HG03064 (cell line): Measurements from ENCODE around the gene FAT1.
"Not testable (repeated sequence)": the region's sequence is repeated elsewhere in the genome, so short reads cannot be mapped to it uniquely, and the experiment has no call there.

Experiments
- ATAC-seq: cut with Tn5 transposase; IDR thresholded peaks from one replicate; pipeline ENCODE4 v1.9.1; 2021; ENCODE audit warnings: low read depth; ENCODE audit not compliant: unreplicated experiment

Gene FAT1, protein sequence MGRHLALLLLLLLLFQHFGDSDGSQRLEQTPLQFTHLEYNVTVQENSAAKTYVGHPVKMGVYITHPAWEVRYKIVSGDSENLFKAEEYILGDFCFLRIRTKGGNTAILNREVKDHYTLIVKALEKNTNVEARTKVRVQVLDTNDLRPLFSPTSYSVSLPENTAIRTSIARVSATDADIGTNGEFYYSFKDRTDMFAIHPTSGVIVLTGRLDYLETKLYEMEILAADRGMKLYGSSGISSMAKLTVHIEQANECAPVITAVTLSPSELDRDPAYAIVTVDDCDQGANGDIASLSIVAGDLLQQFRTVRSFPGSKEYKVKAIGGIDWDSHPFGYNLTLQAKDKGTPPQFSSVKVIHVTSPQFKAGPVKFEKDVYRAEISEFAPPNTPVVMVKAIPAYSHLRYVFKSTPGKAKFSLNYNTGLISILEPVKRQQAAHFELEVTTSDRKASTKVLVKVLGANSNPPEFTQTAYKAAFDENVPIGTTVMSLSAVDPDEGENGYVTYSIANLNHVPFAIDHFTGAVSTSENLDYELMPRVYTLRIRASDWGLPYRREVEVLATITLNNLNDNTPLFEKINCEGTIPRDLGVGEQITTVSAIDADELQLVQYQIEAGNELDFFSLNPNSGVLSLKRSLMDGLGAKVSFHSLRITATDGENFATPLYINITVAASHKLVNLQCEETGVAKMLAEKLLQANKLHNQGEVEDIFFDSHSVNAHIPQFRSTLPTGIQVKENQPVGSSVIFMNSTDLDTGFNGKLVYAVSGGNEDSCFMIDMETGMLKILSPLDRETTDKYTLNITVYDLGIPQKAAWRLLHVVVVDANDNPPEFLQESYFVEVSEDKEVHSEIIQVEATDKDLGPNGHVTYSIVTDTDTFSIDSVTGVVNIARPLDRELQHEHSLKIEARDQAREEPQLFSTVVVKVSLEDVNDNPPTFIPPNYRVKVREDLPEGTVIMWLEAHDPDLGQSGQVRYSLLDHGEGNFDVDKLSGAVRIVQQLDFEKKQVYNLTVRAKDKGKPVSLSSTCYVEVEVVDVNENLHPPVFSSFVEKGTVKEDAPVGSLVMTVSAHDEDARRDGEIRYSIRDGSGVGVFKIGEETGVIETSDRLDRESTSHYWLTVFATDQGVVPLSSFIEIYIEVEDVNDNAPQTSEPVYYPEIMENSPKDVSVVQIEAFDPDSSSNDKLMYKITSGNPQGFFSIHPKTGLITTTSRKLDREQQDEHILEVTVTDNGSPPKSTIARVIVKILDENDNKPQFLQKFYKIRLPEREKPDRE (N-terminal part only)

DNA sequence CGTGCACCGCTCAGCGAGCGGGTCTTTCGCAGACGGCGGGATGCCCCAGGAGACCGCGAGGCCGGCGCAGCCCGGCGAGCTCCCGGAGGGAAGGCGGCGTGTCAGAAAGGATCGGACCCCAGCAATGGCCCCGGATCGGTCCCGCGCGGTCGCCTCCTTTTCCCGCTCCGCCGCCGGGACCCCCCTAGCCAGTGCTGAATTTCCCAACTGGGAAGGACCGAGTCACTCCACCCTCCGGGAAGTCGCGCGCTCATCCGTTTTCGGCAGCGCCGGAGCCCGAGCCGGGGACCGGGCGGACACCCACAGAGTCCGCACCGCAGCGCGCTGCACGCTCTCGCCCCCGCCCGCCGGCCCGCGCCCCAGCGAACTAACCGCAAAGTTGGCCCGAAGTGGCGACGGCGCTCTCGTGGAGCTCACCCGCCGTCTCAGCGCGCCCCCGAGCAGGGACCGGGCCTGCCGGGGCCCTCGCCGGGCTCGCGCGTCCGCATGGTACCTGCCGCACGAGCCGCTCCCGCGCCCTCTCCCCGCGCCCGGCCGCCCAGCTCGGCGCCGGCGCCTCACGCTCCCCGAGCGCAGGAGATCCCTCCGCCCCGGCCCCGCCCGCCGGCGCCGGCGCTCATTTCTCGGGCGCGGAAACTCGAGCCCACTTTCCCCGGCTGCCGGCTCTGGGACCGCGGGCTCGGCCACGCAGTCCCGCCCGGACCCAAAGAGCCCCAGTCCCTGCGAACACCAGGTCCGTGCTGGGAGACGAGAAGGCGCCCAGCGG is at the start of gene FAT1:
Gene FAT1 (minus strand): TSS at position 565 of the 766 bp plus-strand sequence. CDS start 14,029 bp downstream, outside the sequence.
- ATAC-seq, result no peak

DNA sequence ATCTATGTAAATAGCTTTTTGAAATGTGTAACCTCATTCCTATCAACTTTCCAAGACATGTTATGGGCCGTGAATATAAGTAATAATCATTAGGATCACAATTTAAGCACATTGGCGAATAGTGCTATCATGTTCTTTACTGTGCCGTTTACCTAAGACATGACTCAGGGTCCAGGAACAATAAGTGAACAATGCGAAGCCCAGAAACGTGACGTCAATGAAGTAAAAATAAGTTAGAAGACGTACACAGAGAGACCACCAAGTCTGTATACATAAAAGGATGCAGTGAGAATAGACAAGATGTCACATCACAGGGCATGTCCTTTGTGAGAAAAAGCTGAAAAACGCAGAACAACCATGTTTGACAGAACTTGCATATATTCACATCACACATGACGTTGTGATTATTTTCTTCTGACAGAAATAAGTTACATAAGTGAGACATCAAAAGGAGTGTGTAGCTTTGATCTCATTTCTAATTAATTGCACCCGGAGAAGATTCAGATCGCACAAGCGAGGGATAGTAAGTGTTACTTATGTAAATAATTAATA is 49.4 kb upstream of the FAT1 start:
- no peak for ATAC-seq

DNA sequence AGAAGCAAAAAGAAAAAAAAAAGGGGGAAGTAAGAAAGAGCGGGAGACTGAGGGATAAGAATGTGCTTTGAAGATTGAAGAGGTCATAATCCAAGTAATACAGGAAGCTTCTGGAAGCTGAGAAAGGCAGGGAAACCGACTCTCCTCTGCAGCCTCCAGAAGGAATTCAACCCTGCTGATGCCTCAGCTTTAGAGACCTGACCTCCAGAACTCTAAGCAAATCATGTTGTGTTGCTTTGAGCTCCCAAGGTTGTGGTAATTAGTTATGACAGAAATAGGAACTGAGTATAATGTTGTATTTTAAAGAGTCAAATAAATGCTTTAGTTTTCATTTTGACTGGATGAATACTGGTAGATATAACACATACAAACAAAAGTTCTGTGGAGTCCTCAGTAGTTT is 48.0 kb upstream of the FAT1 start:
- no peak for ATAC-seq

DNA sequence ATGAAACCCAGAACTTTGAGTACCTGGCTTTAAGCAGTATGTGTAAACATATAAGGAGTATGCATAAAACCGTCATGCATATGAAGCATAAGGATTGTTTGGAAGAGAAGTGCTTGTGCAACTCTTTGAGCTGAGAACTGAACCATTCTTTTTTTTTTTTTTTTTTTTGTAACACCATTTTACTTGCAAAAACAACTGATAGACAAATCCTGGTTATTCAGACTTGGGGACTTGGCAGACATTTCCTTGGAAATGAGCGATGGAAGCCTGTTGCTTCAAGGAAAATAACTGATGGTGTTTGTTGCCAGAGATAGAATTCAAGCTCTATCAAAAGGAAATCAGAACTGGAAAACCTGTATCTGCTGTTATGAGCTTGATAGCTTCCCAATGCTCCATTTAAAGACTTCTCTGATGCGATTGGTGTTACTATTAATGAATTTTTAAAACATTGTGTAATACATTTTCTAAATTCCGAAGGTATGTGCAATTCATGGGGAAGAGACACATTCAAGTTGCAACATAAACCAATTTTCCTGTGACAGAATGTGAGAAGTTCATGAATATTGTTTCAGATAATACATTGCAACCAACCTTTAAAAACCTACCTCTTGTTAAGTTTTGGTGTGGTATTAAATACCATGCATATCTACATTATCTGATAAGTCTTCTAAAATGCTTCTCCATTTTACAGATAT is 47.0 kb upstream of the FAT1 start:
- no peak for ATAC-seq

DNA sequence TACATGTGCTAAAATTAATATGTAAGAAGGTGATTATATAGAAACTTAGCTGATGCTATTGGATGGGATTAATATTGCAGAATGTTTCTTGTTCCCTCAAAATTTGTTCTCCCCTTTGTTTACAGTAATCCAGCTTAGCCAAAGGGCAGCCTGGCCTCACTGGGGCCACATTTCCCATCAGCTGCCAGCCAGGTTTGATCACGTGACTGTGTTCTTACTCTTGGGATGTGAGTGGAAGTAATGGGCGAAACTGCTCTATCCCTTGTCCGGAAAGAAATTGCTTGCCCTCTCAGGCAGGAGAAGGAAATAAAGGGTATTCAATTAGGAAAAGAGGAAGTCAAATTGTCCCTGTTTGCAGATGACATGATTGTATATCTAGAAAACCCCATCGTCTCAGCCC is 44.1 kb upstream of the FAT1 start:
- ATAC-seq, result no peak

DNA sequence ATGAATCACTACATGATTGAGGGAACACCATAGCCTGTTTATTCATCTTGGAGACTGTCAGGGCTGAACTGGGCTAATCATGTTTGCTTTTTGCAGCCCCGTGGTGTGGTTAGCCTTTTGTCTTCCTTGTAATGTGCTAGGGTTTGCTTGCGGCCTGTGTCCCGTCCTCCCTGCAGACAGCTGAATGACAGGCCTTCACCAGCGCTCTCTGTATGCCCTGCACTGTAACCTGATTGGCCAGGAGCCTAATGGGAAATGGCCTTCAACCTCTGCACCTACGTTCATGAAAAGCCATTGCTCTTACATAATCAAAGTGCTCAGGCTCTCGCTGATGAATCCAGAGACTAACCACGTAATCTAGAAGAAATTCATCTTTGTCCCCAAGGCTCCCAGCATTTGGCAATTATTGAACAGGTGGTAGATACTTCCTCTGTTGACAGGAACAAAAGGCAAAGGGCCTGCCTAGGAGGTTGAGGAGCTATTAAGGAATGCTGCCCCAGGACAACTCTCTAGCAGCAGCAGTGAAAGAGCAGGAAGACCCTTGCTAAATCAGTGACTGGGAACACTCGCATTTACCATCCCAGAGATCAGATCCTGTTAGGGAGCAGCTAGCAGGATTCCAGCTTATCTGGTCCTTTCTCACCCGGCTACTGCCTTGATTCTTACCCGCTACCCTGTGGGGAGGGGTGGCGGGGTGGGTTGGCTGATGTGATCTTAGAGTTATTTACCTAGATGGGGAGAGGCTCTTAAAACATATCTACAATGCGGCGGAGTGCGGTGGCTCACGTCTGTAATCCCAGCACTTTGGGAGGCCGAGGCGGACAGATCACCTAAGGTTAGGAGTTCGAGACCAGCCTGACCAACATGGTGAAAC is 42.3 kb upstream of the FAT1 start:
- ATAC-seq, result no peak

DNA sequence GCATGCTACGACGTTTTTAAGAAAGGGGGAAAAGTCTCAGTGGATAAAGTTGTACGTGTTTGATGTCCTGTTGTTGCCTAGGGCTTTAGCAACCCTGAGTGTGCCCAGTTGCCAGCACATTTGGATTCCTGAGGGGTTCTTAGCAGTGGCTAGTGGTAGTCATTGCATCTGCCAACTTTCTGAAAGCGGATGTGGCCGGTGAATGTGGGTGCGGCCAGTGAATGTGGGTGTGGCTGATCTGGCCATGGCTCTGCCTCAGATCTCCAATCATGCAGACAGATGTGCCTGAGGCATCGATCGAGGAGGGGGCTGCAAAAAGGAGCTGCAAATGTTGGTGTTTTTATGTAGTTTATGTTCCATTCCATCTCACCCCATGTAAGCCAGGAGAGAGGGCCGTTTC is 41.5 kb upstream of the FAT1 start:
- no peak for ATAC-seq

DNA sequence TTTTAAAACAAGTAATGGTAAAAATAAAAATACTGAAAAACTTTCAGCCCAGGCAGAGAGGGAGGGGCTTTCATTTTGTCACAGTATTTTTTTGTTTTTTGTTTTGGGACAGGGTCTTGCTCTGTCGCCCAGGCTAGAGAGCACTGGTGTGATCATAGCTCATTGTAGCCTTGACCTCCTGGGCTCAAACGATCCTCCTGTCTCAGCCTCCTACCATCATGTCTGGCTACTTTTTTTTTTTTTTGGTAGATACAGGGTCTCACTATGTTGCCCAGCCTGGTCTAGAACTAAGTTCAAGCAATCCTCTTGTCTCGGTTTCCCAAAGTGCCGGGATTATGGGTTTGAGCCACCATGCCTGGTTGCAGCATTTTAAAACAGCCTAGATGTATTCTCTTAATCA is 40.8 kb upstream of the FAT1 start:
- no peak for ATAC-seq

DNA sequence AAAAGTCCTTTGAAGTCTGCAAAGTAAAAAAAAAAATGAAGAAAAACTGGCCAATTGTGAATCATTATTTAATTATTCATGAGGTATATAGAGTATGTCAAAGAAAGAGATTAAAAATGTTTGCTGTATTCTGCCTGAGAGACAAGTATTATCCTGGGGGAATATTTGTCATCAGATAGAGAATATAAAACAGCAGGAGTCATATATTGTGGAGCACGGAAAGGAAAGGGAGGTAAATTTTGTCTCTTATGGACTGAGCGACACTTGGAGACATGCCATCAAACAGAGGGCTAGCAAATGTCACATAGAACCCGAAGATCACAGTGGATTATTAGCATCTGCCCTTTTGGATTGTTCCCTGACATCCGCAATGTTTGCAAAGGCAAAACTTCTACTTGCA is 39.2 kb upstream of the FAT1 start:
- ATAC-seq, result no peak

DNA sequence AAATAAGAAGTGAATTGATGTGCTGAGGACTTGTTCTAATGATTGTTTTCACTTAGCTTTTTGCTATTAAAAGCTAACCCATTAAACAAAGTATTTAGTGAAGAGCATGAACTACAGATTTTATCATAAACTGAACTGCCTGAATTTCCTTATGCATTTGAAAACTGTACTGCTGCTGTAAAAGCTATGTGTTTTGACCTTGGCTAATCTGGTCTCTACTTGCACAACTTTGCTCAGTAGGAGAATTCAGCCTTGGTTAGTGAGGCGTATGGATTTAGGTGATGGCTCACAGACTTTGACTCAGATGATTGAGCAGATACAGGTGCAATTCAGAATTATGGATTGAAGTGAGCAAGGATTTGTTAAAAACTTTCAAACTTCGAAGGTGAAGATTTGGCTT is 38.7 kb upstream of the FAT1 start:
- ATAC-seq, result no peak

DNA sequence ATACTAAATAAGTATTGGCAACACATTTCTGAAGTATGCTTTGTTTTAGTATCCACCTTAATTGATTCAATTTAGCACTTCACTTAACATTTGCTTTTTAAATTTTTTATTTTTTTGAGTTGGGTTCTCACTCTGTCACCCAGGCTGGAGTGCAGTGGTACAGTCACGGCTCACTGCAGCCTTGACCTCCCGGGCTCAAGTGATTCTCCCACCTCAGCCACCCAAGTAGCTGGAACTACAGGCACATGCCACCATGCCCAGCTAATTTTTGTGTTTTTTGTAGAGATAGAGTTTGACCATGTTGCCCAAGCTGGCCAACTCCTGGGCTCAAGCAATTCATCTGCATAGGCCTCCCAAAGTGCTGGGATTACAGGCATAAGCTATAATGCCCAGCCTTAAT is 38.3 kb upstream of the FAT1 start:
- ATAC-seq, result not testable (repeated sequence)

DNA sequence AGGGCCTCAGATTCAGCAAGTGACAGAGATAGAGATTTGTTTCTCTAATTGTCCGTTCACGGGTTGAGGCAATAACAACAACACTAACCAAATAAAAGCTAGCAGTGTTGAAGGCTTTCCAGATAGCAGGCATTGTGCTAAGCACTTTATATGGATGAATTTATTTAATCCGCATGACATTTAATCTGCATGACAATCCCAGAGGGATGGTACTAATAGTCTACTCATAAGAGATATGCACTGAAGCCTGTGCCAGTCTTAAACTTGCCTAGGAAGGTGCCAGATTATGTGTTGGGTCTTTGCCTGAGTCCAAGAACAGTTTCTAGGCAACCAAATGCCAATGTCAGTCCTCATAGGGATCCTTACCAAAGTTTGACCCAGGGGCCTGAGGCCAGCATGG is 37.7 kb upstream of the FAT1 start:
- no peak for ATAC-seq

DNA sequence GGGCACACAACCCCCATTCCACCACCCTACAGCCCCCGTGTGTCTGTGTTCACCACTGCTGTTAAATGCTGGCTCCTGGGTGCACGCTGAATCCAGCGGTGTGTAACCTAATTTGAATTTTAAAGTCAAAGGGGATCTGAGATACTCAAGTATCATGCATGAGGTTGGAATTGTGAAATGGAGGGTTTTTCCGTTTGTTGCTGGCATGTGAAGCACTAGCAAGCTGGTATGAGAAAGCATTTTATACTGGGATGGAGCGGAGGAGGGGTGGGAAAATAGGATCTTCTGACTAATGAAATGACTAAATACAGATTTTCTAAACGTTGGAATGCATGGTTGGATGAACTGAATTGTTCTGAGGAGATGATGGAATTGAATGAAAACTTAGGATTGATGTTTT is 36.9 kb upstream of the FAT1 start:
- ATAC-seq, result no peak

DNA sequence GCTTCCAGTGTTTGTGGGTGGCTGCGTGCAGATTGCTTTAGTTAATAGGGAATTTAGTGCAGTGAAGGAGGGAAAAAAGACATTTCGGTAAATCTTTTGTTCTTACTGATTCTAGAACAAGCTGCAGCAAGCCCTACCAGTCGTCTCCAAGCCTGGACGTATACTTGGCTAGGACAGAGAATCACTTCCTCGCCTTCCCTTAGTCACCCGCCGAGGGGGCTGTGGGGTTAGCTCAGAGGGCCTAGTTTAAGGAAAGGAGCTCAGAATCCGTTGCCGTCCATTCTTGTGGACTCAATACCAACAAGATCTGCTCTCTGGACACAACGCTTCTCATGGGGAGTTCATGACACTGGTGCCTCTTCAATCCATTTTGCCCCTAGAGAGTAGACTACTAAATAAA is 36.3 kb upstream of the FAT1 start:
- no peak for ATAC-seq

DNA sequence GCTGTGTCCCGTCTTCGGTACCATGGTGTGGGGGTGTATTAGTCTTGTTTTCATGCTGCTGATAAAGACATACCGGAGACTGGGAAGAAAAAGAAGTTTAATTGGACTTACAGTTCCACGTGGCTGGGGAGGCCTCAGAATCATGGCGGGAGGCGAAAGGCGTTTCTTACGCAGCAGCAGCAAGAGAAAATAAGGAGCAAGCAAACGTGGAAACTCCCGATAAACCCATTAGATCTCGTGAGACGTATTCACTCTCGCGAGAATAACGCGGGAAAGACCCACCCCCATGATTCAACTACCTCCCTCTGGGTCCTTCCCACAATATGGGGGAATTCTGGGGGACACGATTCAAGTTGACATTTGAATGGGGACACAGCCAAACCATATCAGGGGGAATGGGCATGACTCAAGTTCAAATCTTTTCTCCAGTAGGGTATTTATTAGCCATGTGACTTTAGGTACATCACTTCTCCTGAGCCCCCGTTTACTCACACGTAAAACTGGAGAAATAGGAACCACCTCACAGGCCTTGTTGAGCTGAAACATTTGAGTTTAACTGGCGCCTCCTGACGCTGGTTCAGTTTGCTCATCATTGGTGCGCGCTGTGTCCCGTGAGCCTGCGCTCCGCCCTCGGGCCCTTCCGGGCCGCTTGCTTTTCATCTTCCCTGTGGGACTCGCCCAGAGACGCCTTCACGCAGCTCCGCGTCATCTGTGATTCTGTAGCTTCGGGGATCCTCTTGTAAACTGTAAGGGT is 35.5 kb upstream of the FAT1 start:
- ATAC-seq, result no peak

DNA sequence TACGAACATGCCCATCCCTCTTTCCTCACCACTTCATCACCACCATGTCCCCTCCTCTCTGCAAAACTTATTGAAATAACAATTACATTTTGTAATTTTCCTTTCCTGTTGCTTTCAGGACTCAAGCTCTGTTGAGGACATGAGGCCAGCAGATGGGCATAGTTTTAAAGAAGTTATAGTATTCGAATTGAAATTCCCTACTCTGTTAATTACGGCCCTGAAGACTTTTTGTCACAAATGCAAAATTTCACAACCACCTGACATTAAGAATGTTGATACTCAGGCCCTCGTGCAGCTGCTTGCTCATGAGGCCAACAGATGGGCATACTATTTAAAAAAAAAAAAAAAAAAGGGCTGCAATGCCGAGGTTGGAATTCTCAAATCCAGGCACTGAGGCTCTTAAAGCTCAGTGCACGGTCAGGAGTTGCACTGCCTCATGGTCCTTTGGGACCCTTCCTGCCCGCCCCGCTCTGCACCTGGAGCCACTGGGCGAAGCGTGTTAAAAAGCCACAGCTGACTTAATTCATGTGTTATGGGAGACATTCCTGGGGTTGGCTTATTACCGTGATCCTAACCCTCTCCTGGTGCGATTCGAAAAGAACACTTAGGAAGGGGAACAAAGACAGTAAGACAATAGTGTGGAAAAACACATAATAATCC is 34.2 kb upstream of the FAT1 start:
- no peak for ATAC-seq

DNA sequence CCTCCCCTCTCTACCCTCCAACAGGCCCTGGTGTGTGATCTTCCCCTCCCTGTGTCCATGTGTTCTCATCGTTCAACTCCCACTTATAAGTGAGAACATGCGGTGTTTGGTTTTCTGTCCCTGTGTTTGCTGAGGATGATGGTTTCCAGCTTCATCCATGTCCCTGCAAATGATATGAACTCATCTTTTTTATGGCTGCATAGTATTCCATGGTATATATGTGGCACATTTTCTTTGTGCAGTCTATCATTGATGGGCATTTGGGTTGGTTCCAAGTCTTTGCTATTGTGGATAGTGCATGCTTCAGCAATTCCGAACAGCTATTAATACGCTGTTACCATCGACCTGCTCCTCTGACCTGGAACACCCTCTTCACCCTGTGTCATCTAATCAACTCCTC is 32.9 kb upstream of the FAT1 start:
- ATAC-seq, result not testable (repeated sequence)
